AG04449 (cell line): ENCODE results near the gene CYP4V2.
A peak's percentile ranks its signal among the peaks of the same experiment; 100 is the strongest.

Source experiments
- CTCF ChIA-PET: fragments of 350-600 bp; formaldehyde crosslinking; extraction: SDS; loops from one replicate; lab custom pipeline; 2021; ENCODE audit warnings: antibody characterized with exemption; lab: Yijun Ruan, JAX
- POLR2A ChIA-PET: fragments of 400-600, 350-600 bp; formaldehyde crosslinking; extraction: SDS; loops from one replicate; lab custom pipeline; 2020; ENCODE audit warnings: antibody characterized with exemption, inconsistent platforms; lab: Yijun Ruan, JAX
- DNase-seq: peaks from one replicate; pipeline ENCODE4 v3.0.0-alpha.2; 2010; ENCODE audit warnings: low read depth, low spot score
- H3K4me3 ChIP-seq: 2 replicates; pipeline ENCODE4 v1.5.1; 2011; ENCODE audit warnings: low read depth, mild to moderate bottlenecking, control low read depth, low read length
- TF ChIP-seq, protein P1 (sequence below): IDR thresholded peaks from one replicate; pipeline ENCODE4 v1.5.1; 2011; ENCODE audit warnings: mild to moderate bottlenecking, moderate library complexity, low read length, control low read depth, inconsistent platforms; ENCODE audit not compliant: insufficient read depth; ENCODE audit errors: missing control alignments

CYP4V2 gene

DNA sequence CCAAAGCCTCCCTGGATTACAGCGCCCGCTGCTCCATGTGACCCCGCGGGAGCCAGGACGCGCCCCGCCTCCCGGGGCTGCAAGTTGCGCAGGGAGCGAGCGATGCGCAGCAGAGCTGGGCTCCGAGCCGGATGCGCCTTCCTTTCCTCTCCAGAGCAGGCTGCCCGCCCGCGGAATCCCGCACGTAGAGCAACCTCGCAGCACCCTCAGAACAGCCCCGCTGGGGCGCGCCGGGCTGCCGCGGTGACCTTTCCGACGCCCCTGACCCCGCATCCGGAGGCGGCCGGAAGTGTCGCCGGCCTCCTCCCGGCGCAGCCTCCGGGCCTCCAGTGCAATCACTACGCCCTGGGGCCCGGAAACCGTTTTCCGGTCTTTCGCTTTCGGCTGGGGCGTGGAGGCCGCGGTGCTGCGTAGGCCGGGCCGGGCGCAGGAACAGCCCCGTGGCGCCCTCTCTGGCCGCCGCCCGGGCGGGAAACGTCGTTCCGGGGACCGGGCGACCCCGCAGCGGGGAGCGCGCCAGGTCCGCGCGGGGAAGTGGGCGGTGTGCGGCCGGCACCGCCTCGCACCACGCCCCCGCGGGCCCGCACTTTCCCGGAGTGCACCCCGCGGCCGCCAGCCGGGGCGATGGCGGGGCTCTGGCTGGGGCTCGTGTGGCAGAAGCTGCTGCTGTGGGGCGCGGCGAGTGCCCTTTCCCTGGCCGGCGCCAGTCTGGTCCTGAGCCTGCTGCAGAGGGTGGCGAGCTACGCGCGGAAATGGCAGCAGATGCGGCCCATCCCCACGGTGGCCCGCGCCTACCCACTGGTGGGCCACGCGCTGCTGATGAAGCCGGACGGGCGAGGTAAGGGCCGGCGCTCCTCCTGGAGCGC, at the start of gene CYP4V2:
Gene CYP4V2 (plus strand): TSS at position 368 of the 866 bp plus-strand sequence. CDS start 257 bp downstream, at position 625.
- H3K4me3 ChIP-seq: peak within 1 kb of the TSS; percentile 79
- DNase-seq: no peak
- POLR2A ChIA-PET: interaction anchor here (0.6 to 1.2 kb wide), 3 partner anchors 13 to 684 kb away, joined by 3 to 5 read pairs (median 4); no protein-coding TSS in a partner anchor
- CTCF ChIA-PET: interaction anchor here (1.2 to 2.1 kb wide), 4 partner anchors 11 to 105 kb away, joined by 3 to 5 read pairs (median 4); no protein-coding TSS in a partner anchor
- TF ChIP-seq, protein P1, sequence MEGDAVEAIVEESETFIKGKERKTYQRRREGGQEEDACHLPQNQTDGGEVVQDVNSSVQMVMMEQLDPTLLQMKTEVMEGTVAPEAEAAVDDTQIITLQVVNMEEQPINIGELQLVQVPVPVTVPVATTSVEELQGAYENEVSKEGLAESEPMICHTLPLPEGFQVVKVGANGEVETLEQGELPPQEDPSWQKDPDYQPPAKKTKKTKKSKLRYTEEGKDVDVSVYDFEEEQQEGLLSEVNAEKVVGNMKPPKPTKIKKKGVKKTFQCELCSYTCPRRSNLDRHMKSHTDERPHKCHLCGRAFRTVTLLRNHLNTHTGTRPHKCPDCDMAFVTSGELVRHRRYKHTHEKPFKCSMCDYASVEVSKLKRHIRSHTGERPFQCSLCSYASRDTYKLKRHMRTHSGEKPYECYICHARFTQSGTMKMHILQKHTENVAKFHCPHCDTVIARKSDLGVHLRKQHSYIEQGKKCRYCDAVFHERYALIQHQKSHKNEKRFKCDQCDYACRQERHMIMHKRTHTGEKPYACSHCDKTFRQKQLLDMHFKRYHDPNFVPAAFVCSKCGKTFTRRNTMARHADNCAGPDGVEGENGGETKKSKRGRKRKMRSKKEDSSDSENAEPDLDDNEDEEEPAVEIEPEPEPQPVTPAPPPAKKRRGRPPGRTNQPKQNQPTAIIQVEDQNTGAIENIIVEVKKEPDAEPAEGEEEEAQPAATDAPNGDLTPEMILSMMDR: peak; percentile 47

DNA sequence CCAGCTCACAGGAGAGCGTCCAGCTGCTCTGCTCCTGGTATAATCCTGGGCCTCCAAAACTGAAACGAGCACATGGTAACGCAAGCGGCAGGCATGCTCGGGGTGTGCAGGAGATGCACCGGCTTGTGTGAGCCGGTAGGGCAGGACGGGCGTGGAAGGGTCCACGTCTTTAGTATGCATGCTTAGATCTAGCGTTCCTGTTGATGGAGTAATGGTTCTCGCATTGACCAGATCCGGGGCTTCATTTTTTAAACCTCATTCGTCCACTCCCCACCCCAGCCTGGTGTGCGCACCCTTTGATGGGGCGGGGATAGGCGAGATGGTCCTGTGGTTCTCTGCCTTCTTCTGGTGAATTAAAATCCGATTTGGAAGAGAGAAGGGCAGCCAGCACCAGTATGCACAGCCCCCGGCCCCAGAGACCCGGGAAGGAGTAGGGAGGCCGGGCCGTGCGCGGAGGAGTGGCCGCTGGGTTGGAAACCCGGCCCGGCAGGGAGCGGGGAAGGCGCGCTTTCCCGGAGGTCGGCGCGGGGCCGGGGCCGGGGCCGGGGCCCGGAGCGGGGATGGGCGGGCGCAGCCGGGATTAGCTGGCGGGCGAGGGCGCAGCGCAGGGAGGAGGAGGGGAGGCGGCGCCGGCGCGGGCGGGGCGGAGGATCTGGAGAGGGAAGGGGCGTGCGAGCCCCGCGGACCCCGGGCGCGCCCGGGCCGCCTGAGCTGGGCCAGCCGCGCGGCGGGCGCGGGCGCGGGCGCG, 47.0 kb upstream of the CYP4V2 start:
- no peak for DNase-seq
- peak overlapping the region; percentile 54 for H3K4me3 ChIP-seq
- ChIA-PET CTCF (no interaction called here), POLR2A (no interaction called here)
- TF ChIP-seq, protein P1: no peak

DNA sequence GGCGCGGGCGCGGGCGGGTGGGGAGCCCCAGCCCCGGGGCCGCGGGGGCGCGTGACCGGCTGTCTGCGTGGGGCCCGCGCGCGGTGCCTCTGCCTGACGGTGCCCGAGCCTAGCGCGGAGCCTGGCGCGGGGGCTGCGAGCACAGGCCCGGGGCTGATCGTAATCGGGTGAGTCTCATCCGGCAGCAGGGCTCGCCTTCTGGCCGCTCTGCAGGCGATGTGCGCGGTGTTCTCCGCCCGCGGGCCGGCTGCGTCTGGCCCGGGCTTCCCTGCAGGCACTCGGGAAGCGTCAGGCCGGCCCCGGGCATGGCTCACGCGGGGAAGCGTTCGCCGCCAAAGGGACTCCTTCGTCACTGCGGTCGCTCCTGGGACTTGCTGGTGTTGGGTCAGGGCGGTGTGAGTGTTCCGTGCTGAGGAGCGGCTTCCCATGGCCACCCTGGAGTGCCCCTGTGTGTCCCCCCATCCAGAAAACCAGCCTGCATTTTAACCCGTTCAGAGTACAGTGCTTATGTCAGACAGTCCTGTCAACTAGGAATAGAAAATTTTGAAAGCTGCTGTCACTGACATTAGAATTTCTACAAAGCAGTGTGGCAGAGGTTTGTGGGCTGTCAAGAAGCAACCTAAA, 46.3 kb upstream of the CYP4V2 start:
- TF ChIP-seq, protein P1: no peak
- DNase-seq: no peak
- H3K4me3 ChIP-seq: peak overlapping the region; percentile 54
- ChIA-PET CTCF (no interaction called here), POLR2A (no interaction called here)

DNA sequence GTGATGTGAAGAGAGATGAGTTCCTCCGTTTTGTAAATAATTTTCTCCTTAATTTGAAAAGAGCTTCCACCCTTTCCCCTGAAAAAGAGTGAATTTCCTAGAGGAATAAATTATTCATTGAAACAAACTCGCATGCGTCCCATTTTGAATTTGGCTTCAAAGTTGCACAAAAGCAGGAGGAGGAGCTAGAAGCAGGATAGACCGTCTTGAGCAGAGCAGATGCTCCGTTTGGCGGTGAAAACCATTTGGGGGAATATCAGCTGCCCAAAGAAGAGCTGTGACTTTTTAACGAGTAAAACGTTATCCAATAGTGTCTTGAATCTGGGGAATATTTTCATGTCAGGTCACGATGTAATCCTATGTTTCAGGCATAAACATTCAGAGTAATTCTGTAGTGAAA, 44.9 kb upstream of the CYP4V2 start:
- POLR2A ChIA-PET: no interaction called here
- DNase-seq: no peak
- TF ChIP-seq, protein P1: no peak
- no peak overlapping the region for H3K4me3 ChIP-seq
- CTCF ChIA-PET: interaction anchor here (1.3 to 2.0 kb wide), 2 partner anchors 9 to 14 kb away, joined by 4 to 10 read pairs; no protein-coding TSS in a partner anchor

DNA sequence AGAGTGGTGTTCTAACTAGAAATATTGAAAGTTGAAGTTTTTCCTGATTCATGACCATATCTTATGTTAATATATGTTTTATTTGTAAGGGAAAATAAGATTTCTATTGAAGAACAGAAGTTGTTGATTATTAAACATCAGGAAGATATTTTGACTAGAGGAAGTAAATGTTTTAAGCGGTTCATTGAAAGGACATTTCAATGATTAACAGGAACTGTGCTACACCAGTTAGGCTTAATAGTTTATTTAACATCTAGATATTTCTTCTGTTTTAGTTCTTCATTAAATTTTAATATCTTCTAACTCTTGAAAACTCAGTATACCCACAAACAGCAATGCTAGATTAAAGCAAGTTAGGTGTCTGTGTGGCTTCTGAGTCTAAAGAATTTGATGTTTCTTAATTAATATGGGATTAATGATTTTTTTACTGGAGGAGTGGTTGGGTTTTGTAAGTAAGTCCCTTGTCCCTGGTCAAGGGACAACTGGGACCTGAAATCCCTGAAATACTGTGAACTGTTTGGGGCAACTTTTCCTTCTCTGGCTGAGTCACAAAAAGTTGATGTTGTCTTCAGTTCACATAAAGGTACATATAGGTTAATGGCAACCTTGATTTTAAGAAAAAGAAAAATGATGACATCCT, 42.9 kb upstream of the CYP4V2 start:
- no peak overlapping the region for H3K4me3 ChIP-seq
- POLR2A ChIA-PET: no interaction called here
- TF ChIP-seq, protein P1: no peak
- no peak for DNase-seq
- CTCF ChIA-PET: no interaction called here
